ENCODE data around the gene ZC3H7B. TPM values are rescaled to one million over a fixed set of nuclear protein-coding genes. Genes with fewer than 3 reads are reported as not detected.

Gene ZC3H7B
- polyA plus RNA-seq, 3 donors from 2014 or later, result 0.33 to 2.4 TPM; not detected in 1

GRCh38 chr22:41296826-41297667 is 4.3 kb upstream of the ZC3H7B start:
- DNase-seq, result no peak
- Mint-ChIP-seq H3K27ac (no peak overlapping the region), H3K36me3 (no peaks in the 10 kb centered on the region), H3K9me3 (no peaks in the 10 kb centered on the region), H3K4me3 (no peak overlapping the region), H3K27me3 (ENCODE audit: low read depth in 3 of 3) (peaks cover 0 to 3% (median 2%) of the 10 kb centered on the region in 3 donors), H3K4me1 (peaks cover 6 to 7% of the 10 kb centered on the region in 2 donors)

GRCh38 chr22:41300661-41301060 is 664 bp upstream of the ZC3H7B start:
- Mint-ChIP-seq H3K36me3 (no peaks in the 10 kb centered on the region), H3K27ac (peak overlapping the region; percentile 76 to 96 (median 94)), H3K4me3 (peak overlapping the region; percentile 78 to 82 (median 79)), H3K4me1 (peaks cover 25 to 30% of the 10 kb centered on the region in 2 donors), H3K27me3 (ENCODE audit: low read depth in 3 of 3) (peaks cover 0 to 3% (median 2%) of the 10 kb centered on the region in 3 donors), H3K9me3 (no peaks in the 10 kb centered on the region)
- no peak for DNase-seq

DNA sequence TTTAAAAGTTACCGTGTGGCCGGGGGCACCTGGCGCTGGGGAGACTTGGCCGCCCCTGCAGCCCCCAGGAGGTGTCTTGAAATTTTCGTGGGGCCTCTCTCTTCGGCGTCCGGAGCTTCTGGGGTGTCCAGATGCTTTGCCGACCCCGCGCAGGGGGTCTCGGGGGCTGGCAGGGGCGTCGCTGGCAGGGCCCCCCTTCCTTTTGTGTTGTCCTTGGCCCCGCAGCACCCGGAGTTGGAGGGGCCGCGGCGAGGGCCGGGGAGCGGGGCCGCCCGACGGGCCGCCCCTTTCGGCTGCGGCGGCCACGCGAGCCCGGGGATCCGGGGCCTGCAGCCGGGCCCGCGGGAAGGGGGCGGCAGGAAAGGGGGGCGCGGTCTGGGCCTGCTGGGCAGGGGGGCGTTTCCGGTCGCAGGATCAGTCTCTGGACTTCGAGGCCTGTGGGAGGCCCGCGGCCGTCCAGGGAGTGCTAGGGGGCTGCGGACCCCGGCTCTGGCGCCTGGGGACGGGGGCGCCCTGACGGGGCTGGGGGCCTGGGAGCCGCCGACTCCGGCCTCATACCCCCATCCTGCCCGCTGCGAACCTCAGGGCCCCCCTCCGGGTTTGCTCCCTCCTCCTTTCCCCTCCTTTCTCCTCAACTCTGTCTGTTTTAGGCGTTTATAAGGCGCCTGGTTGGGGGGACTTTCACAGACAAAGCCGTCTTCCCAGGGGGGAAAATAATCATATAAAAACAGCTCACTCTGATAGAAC is 869 bp downstream of the ZC3H7B start:
- no peaks in the 10 kb centered on the region for H3K36me3 Mint-ChIP-seq
- H3K4me1 Mint-ChIP-seq, result peaks cover 29 to 36% of the 10 kb centered on the region in 2 donors
- peaks cover 0 to 3% (median 2%) of the 10 kb centered on the region in 3 donors for H3K27me3 Mint-ChIP-seq (ENCODE audit: low read depth in 3 of 3)
- no peaks in the 10 kb centered on the region for H3K9me3 Mint-ChIP-seq
- peak overlapping the region; percentile 84 to 89 (median 86) for H3K4me3 Mint-ChIP-seq
- peak overlapping the region; percentile 72 to 94 (median 82) for H3K27ac Mint-ChIP-seq
- DNase-seq, result peak; percentile 15 to 19 (median 17)

DNA sequence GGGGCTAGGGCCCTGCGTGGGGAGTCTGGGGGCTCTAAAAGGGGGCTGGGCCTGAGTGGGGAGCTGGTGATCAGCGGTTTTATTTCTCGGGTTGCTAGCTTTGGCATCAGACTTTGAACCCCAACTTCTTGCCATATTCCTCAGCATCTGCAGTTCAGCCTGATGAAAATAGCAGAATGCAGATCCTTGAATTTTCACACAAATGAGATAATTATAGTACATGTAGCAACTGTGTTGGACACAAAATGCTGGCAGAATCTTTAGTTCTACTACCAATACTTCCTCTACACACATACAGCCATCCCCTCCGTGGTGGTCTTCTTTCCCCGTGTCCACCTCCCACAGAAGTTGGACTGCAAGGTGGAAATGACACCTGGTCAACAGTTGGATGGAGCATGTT is 1.5 kb downstream of the ZC3H7B start:
- Mint-ChIP-seq H3K9me3 (no peaks in the 10 kb centered on the region), H3K27ac (peak overlapping the region; percentile 72 to 94 (median 82)), H3K36me3 (no peaks in the 10 kb centered on the region), H3K4me3 (peak overlapping the region; percentile 84 to 89 (median 86)), H3K27me3 (ENCODE audit: low read depth in 3 of 3) (peaks cover 0 to 3% (median 2%) of the 10 kb centered on the region in 3 donors), H3K4me1 (peaks cover 31 to 42% of the 10 kb centered on the region in 2 donors)
- DNase-seq, result no peak

DNA sequence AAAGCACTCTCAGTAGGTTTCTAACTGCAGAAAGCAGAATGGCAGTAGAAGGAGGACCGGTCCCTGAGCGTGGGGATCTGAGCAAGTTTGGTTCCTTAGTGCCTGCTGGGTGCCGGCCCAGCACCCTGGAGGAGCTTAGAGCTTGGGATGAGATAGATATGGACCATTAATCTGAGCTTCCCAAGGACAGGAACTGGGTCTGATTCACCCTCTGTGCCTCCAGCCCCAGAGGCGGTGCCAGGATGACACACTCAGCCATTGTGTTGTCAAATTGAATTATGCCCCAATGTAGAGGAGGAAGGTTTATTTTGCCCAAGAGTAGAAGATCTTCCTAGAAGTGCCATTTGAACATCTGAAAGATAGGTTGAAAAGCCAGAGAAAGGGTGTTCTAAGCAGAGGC is 4.3 kb downstream of the ZC3H7B start:
- Mint-ChIP-seq H3K4me1 (peaks cover 34 to 56% of the 10 kb centered on the region in 2 donors), H3K36me3 (peaks cover 0 to 3% (median 0%) of the 10 kb centered on the region in 3 donors), H3K9me3 (no peaks in the 10 kb centered on the region), H3K27me3 (ENCODE audit: low read depth in 3 of 3) (peaks cover 0 to 3% (median 0%) of the 10 kb centered on the region in 3 donors), H3K27ac (peak overlapping the region in 2 of 6 donors; percentile 16 to 54), H3K4me3 (no peak overlapping the region)
- DNase-seq, result no peak

DNA sequence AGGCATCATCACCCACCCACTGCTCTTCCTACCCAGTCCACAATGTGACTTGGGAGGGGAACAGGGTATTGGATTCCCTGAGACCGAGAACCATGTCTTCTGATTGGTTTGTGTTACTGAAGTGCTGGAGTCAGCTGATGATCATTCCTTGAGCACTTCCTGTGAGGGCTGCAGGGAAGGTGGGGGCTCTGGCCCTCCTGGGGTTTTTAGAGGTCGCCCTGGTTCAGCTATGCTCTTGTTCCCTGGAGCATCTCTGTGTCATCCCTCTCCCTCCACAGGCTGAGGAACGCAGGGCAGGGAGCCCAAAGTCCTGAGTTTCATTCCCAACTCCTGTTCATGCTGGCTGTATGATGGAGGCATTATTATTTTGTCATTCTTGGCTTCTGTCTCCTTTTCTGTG is 6.7 kb downstream of the ZC3H7B start:
- Mint-ChIP-seq H3K9me3 (no peaks in the 10 kb centered on the region), H3K4me3 (no peak overlapping the region), H3K27me3 (ENCODE audit: low read depth in 3 of 3) (peaks cover 0 to 1% (median 0%) of the 10 kb centered on the region in 3 donors), H3K36me3 (peaks cover 0 to 3% (median 0%) of the 10 kb centered on the region in 3 donors), H3K4me1 (peaks cover 30 to 52% of the 10 kb centered on the region in 2 donors), H3K27ac (peak overlapping the region in 4 of 6 donors; percentile 2 to 62 (median 30))
- no peak for DNase-seq

DNA sequence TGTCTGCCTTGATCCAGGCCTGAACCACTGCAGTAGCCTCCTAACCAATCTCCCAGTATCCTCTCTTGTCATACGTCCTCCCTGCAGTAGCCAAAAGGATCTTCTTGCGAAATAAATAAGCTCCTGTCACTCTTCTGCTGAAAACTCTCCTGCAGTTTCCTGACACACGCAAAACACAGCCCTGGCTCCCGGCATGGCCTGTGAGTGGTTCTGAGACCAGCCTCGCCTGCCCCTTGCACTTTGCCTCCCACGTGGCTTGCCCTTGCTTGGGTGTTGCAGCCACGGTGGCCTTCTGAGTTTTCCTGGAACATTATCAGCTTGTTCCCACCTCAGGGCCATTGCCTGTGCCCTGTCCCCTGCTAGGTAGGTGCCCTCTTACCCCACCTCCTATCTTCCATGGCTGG is 7.2 kb downstream of the ZC3H7B start:
- H3K4me3 Mint-ChIP-seq, result no peak overlapping the region
- peaks cover 0 to 3% (median 0%) of the 10 kb centered on the region in 3 donors for H3K36me3 Mint-ChIP-seq
- H3K27me3 Mint-ChIP-seq (ENCODE audit: low read depth in 3 of 3), result peaks cover 0 to 1% (median 0%) of the 10 kb centered on the region in 3 donors
- DNase-seq, result no peak
- peak overlapping the region in 3 of 6 donors; percentile 2 to 64 (median 62) for H3K27ac Mint-ChIP-seq
- peaks cover 25 to 47% of the 10 kb centered on the region in 2 donors for H3K4me1 Mint-ChIP-seq
- H3K9me3 Mint-ChIP-seq, result no peaks in the 10 kb centered on the region

GRCh38 chr22:41310336-41310735 is 9.0 kb downstream of the ZC3H7B start:
- Mint-ChIP-seq H3K27ac (no peak overlapping the region), H3K4me1 (peaks cover 19 to 39% of the 10 kb centered on the region in 2 donors), H3K36me3 (peaks cover 0 to 3% (median 0%) of the 10 kb centered on the region in 3 donors), H3K9me3 (no peaks in the 10 kb centered on the region), H3K27me3 (ENCODE audit: low read depth in 3 of 3) (peaks cover 0 to 1% (median 0%) of the 10 kb centered on the region in 3 donors), H3K4me3 (no peak overlapping the region)
- no peak for DNase-seq

DNA sequence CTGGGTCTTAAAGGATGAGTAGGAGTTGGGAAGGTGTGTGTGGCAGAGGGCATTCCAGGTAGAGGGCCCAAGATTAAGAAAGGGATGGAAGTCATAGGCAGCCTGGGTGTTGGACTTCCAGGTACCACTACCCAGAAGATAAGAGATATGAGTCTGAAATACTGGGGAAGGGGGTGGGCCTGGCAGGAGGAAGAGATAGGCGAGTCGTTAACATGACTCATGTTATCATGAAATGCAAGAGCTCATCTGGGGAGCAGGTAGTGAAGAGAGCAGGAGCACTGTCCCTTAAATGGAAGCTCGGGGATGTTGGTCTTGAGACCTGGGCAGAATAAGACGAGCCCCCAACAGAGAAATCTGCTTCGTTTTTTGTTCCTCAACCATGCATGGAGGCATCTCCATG is 10.2 kb downstream of the ZC3H7B start:
- no peak for DNase-seq
- H3K27me3 Mint-ChIP-seq (ENCODE audit: low read depth in 3 of 3), result peaks cover 0 to 1% (median 0%) of the 10 kb centered on the region in 3 donors
- no peaks in the 10 kb centered on the region for H3K9me3 Mint-ChIP-seq
- H3K27ac Mint-ChIP-seq, result peak overlapping the region in 2 of 6 donors; percentile 31 to 73
- peaks cover 15 to 31% of the 10 kb centered on the region in 2 donors for H3K4me1 Mint-ChIP-seq
- peaks cover 0 to 3% (median 0%) of the 10 kb centered on the region in 3 donors for H3K36me3 Mint-ChIP-seq
- H3K4me3 Mint-ChIP-seq, result no peak overlapping the region

DNA sequence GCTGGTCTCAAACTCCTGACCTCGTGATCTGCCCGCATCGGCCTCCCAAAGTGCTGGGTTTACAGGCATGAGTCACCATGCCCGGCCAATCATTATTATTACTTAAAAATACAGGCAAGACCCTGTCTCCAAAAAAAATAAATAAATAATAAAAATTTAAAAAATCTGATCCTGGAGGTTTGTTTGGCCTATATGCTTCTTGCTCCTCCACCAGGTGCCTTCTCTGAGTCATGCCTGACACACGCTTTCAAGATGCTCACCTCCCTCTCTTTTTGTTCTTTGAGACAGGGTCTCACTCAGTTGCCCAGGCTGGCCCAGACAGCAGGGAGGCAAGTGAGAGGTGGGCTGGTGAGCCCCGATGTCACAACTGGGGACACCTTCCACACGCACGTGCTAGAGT is 13.5 kb downstream of the ZC3H7B start:
- H3K9me3 Mint-ChIP-seq, result no peaks in the 10 kb centered on the region
- no peak for DNase-seq
- H3K36me3 Mint-ChIP-seq, result no peaks in the 10 kb centered on the region
- H3K27me3 Mint-ChIP-seq (ENCODE audit: low read depth in 3 of 3), result peaks cover 0 to 1% (median 0%) of the 10 kb centered on the region in 3 donors
- no peak overlapping the region for H3K4me3 Mint-ChIP-seq
- peak overlapping the region in 2 of 6 donors; percentile 7 to 20 for H3K27ac Mint-ChIP-seq
- H3K4me1 Mint-ChIP-seq, result peaks cover 10 to 15% of the 10 kb centered on the region in 2 donors

GRCh38 chr22:41315586-41315985 is 14.3 kb downstream of the ZC3H7B start:
- H3K4me3 Mint-ChIP-seq, result no peak overlapping the region
- H3K27ac Mint-ChIP-seq, result peak overlapping the region in 1 of 6 donors; percentile 20
- no peak for DNase-seq
- peaks cover 10 to 15% of the 10 kb centered on the region in 2 donors for H3K4me1 Mint-ChIP-seq
- no peaks in the 10 kb centered on the region for H3K9me3 Mint-ChIP-seq
- H3K36me3 Mint-ChIP-seq, result peaks cover 0 to 3% (median 0%) of the 10 kb centered on the region in 3 donors
- peaks cover 0 to 1% (median 0%) of the 10 kb centered on the region in 3 donors for H3K27me3 Mint-ChIP-seq (ENCODE audit: low read depth in 3 of 3)

- no peak overlapping the region for H3K27ac Mint-ChIP-seq
- peaks cover 6 to 10% (median 6%) of the 10 kb centered on the region in 3 donors for H3K36me3 Mint-ChIP-seq
- peaks cover 7 to 14% of the 10 kb centered on the region in 2 donors for H3K4me1 Mint-ChIP-seq
- H3K4me3 Mint-ChIP-seq, result no peak overlapping the region
- no peaks in the 10 kb centered on the region for H3K9me3 Mint-ChIP-seq
- peaks cover 0 to 3% (median 0%) of the 10 kb centered on the region in 3 donors for H3K27me3 Mint-ChIP-seq (ENCODE audit: low read depth in 3 of 3)
- no peak for DNase-seq
These were observed 19.3 kb downstream of the ZC3H7B start for GRCh38 chr22:41320416-41321240.

Measured in immature natural killer cell (primary cell).